HEK293T (cell line): ENCODE data around the gene ADM5.

Source experiments
- BHLHE40 ChIP-seq: fragments of 450-650 bp; IDR thresholded peaks from 2 replicates; pipeline ENCODE4 v1.6.1; 2016; ENCODE audit warnings: mild to moderate bottlenecking, moderate library complexity, borderline replicate concordance
- ELF4 ChIP-seq: fragments of 450-650 bp; IDR thresholded peaks from 2 replicates; pipeline ENCODE4 v1.6.1; 2017; ENCODE audit warnings: antibody characterized with exemption
- FOXA1 ChIP-seq: fragments of 450-650 bp; IDR thresholded peaks from 2 replicates; pipeline ENCODE4 v1.6.1; 2016; ENCODE audit warnings: mild to moderate bottlenecking
- FOXK2 ChIP-seq: fragments of 450-650 bp; IDR thresholded peaks from 2 replicates; pipeline ENCODE4 v1.6.1; 2016; ENCODE audit warnings: mild to moderate bottlenecking
- FOXM1 ChIP-seq: fragments of 450-650 bp; IDR thresholded peaks from 2 replicates; pipeline ENCODE4 v1.6.1; 2017; ENCODE audit warnings: mild to moderate bottlenecking, borderline replicate concordance
- HDGF ChIP-seq: fragments of 450-650 bp; IDR thresholded peaks from 2 replicates; pipeline ENCODE4 v1.6.1; 2017; ENCODE audit warnings: antibody characterized with exemption, borderline replicate concordance
- NFRKB ChIP-seq: fragments of 450-650 bp; IDR thresholded peaks from 2 replicates; pipeline ENCODE4 v1.6.1; 2016; ENCODE audit warnings: mild to moderate bottlenecking, moderate library complexity
- SP1 ChIP-seq: fragments of 450-650 bp; IDR thresholded peaks from 2 replicates; pipeline ENCODE4 v1.6.1; 2017
- TARDBP ChIP-seq: fragments of 450-650 bp; IDR thresholded peaks from 2 replicates; pipeline ENCODE4 v1.6.1; 2016
- ZNF384 ChIP-seq: fragments of 450-650 bp; IDR thresholded peaks from 2 replicates; pipeline ENCODE4 v1.6.1; 2016
- TF ChIP-seq, protein P1 (sequence below): fragments of 450-650 bp; IDR thresholded peaks from 2 replicates; pipeline ENCODE4 v1.6.1; 2016

DNA sequence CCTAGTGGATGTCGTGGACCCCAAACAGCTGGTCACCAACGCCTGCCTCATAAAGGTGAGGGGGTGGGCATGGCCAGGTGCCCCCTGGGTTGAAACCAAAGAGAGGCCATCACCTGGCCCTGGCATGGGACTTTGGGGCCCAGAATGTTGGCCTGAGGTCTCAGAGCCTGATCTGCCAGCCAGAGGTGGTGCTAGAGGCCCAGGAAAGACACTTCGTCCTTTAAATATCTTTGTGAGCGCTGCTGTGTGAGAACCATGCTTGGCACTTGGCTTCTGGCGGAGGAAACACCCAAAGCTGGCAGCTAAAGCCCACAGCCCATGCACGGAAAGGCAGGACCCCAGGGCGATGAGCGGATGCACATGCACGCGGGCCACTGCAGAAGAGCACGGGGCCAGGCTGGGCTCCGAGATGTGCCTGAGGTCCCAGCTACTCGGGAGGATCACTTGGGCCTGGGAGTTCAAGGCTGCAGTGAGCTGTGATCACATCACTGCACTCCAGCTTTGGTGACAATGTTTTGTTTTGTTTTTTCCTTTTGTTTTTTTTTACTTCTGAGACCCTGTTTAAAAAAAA lies 4.3 kb upstream of the ADM5 start:
- no peak for TF ChIP-seq ELF4
- no peak for TF ChIP-seq FOXM1
- no peak for TF ChIP-seq TARDBP
- no peak for TF ChIP-seq SP1
- no peak for TF ChIP-seq HDGF
- TF ChIP-seq BHLHE40: no peak
- no peak for TF ChIP-seq FOXA1
- TF ChIP-seq NFRKB: no peak
- TF ChIP-seq, protein P1, sequence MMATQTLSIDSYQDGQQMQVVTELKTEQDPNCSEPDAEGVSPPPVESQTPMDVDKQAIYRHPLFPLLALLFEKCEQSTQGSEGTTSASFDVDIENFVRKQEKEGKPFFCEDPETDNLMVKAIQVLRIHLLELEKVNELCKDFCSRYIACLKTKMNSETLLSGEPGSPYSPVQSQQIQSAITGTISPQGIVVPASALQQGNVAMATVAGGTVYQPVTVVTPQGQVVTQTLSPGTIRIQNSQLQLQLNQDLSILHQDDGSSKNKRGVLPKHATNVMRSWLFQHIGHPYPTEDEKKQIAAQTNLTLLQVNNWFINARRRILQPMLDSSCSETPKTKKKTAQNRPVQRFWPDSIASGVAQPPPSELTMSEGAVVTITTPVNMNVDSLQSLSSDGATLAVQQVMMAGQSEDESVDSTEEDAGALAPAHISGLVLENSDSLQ: no peak
- no peak for TF ChIP-seq FOXK2
- no peak for TF ChIP-seq ZNF384
